GM23338 (cell line): Measurements from ENCODE around the gene GRK3.

Experiments used
- CREB1 ChIP-seq: fragments of 250-450 bp; sonication (Bioruptor Pico); IDR thresholded peaks from 2 replicates; pipeline ENCODE4 v1.5.0; 2020; ENCODE audit warnings: low read depth, mild to moderate bottlenecking, moderate library complexity
- CTCF ChIP-seq, 2 experiments: fragments of 200-600 bp in 1 of 2; sonication (generic) in 1 of 2; conservative IDR thresholded peaks; 2 replicates each; pipeline versions ENCODE4 v1.5.1 to v1.6.1; 2016 to 2017; ENCODE audit warnings: antibody characterized with exemption in 2 of 2, low read depth in 2 of 2, mild to moderate bottlenecking in 2 of 2, moderate library complexity in 1 of 2
- ETS1 ChIP-seq: IDR thresholded peaks from 2 replicates; pipeline ENCODE4 v1.6.1; 2016; ENCODE audit warnings: antibody characterized with exemption
- EZH2 ChIP-seq: fragments of 200-600 bp; sonication (generic); IDR thresholded peaks from one replicate; pipeline ENCODE4 v1.8.0; 2017; ENCODE audit warnings: antibody characterized with exemption, mild to moderate bottlenecking, low read depth; ENCODE audit not compliant: unreplicated experiment
- EZH2phosphoT487 ChIP-seq: fragments of 200-600 bp; sonication (generic); IDR thresholded peaks from one replicate; pipeline ENCODE4 v1.8.1; 2018; ENCODE audit warnings: antibody characterized with exemption; ENCODE audit not compliant: unreplicated experiment
- JUNB ChIP-seq: IDR thresholded peaks from one replicate; pipeline ENCODE4 v1.6.1; 2016; ENCODE audit warnings: antibody characterized with exemption; ENCODE audit not compliant: unreplicated experiment
- NANOG ChIP-seq: IDR thresholded peaks from 2 replicates; pipeline ENCODE4 v1.6.1; 2016; ENCODE audit warnings: antibody characterized with exemption, borderline replicate concordance
- POLR2AphosphoS5 ChIP-seq: IDR thresholded peaks from 2 replicates; pipeline ENCODE4 v1.6.1; 2016; ENCODE audit warnings: antibody characterized with exemption, low read depth
- REST ChIP-seq: IDR thresholded peaks from one replicate; pipeline ENCODE4 v1.6.1; 2018; ENCODE audit warnings: antibody characterized with exemption; ENCODE audit not compliant: unreplicated experiment
- STAT1 ChIP-seq: IDR thresholded peaks from one replicate; pipeline ENCODE4 v1.6.1; 2016; ENCODE audit warnings: antibody characterized with exemption; ENCODE audit not compliant: unreplicated experiment
- ZNF114 ChIP-seq: fragments of 250-450 bp; sonication (Bioruptor Pico); IDR thresholded peaks from 2 replicates; pipeline ENCODE4 v1.5.0; 2020; ENCODE audit warnings: mild to moderate bottlenecking, moderate library complexity
- ZNF331 ChIP-seq: fragments of 250-450 bp; sonication (Bioruptor Pico); IDR thresholded peaks from 2 replicates; pipeline ENCODE4 v1.5.0; 2020; ENCODE audit warnings: low read depth, mild to moderate bottlenecking, moderate library complexity
- ZNF462 ChIP-seq: fragments of 250-450 bp; sonication (Bioruptor Pico); IDR thresholded peaks from 2 replicates; pipeline ENCODE4 v1.5.0; 2020; ENCODE audit warnings: mild to moderate bottlenecking, moderate library complexity

- TF ChIP-seq EZH2: no peak
- TF ChIP-seq CTCF (conservative IDR thresholded peaks at IDR 0.05; ENCODE audit: low read depth in 2 of 2): no peak
- TF ChIP-seq EZH2phosphoT487: no peak
- no peak for TF ChIP-seq POLR2AphosphoS5
- no peak for TF ChIP-seq ETS1
- TF ChIP-seq REST: no peak
- no peak for TF ChIP-seq CREB1
- TF ChIP-seq ZNF462 (CRISPR knock-in tag): no peak
- TF ChIP-seq STAT1: no peak
- TF ChIP-seq ZNF114: no peak
- no peak for TF ChIP-seq JUNB
- no peak for TF ChIP-seq ZNF331 (CRISPR knock-in tag)
- TF ChIP-seq NANOG: no peak
Observed at GRCh38 chr22:25765016-25765367, 200.5 kb downstream of the GRK3 start.
